Spleen (tissue), 7 donors: Measurements from ENCODE around the gene BBX.

Experiments used
- CTCF ChIP-seq, 11 experiments: fragments of 200-600 bp in 7 of 11; fragments of 450-650 bp in 4 of 11; sonication (generic) in 4 of 11; IDR thresholded peaks in 8 of 11; conservative IDR thresholded peaks in 3 of 11; 1 replicate in 7 of 11; 2 replicates in 4 of 11; pipeline versions ENCODE4 v1.4.0 to v1.8.0; 2016 to 2021; ENCODE audit warnings: antibody characterized with exemption in 11 of 11, inconsistent platforms in 4 of 11, mild to moderate bottlenecking in 1 of 11
- POLR2A ChIP-seq, 3 donors: fragments of 450-650 bp; IDR thresholded peaks; one replicate each; pipeline ENCODE4 v1.5.1; 2017; ENCODE audit warnings: antibody characterized with exemption in 3 of 3, mild to moderate bottlenecking in 1 of 3
- donor health status: DM: no; HTN: no; CAD: no; lungs with moderate emphysema.
- donor health status: DM: no; HTN: no; CAD: no.
- donor health status: DM: no; HTN: no; CAD: no.

GRCh38 chr3:107853821-107854220 is 331.1 kb downstream of the BBX start:
- TF ChIP-seq CTCF (IDR thresholded peaks at IDR 0.05 in 8 of 11, conservative IDR thresholded peaks at IDR 0.05 in 3 of 11) (no peak), POLR2A (IDR thresholded peaks at IDR 0.05) (no peak)
